ENCODE data around the gene MR1.

Gene MR1

DNA sequence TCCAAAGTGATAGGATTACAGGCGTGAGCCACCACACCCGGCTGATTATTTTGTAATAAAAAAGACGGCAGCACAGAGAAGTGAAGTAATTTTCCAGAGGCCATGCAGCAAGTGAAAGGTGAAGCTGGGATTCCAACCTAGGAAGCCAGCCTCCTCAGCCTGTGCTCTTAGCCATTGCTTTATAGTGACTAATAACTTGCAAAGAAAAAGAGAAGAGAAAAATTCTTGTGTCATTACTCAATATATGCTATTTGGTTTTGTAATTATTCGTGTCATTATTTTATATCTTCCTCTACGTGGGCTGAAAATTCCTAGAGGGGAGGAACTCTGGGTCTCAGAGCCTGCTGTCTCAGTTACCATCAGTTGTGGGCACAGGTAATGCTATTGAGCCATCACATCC lies 53.1 kb downstream of the MR1 start:
- WGBS, 2 donors (ENCODE audit: extremely low coverage in 2 of 2, insufficient read length in 2 of 2, insufficient replicate concordance in 1 of 2): no CpG with 5 or more reads among the region's 5 CpGs
- no peak overlapping the region for H3K27ac ChIP-seq (replicated peaks; ENCODE audit: low read length)

GRCh38 chr1:181087400-181087901 lies 53.7 kb downstream of the MR1 start:
- no peak overlapping the region for H2BK12ac ChIP-seq (ENCODE audit: low read length)
- no peak overlapping the region for H3K14ac ChIP-seq (ENCODE audit: low read length)
- no peak overlapping the region for H2AK5ac ChIP-seq (ENCODE audit: low read depth, low read length)
- DNase-seq (ENCODE audit: low spot score): no peak
- no peak overlapping the region for H2BK120ac ChIP-seq (ENCODE audit: low read depth, low read length)
- no peak overlapping the region for H3K23ac ChIP-seq (ENCODE audit: low read depth, low read length, poor library complexity)
- no peak overlapping the region for H3K18ac ChIP-seq (ENCODE audit: low read length)
- H3K36me3 ChIP-seq (replicated peaks in 1 of 2; ENCODE audit: control insufficient read depth in 2 of 2, insufficient read depth in 2 of 2, low read length in 2 of 2): peaks cover 0 to 10% of the 10 kb centered on the region in 2 donors
- WGBS, 2 donors (ENCODE audit: extremely low coverage in 2 of 2, insufficient read length in 2 of 2, insufficient replicate concordance in 1 of 2): no CpG with 5 or more reads among the region's 8 CpGs
- peaks cover 0 to 15% (median 2%) of the 10 kb centered on the region in 3 experiments for H3K27me3 ChIP-seq (ENCODE audit: control insufficient read depth in 3 of 3, insufficient read depth in 3 of 3, low read depth in 1 of 3, low read length in 3 of 3)
- no peak overlapping the region for H3K4me2 ChIP-seq (ENCODE audit: insufficient read depth, low read length, poor library complexity, severe bottlenecking)
- peaks cover 10% of the 10 kb centered on the region for H3K79me1 ChIP-seq (ENCODE audit: low read depth, low read length)
- H4K8ac ChIP-seq (ENCODE audit: low read depth, low read length): no peak overlapping the region
- no peaks in the 10 kb centered on the region for H3K9me3 ChIP-seq (replicated peaks in 1 of 2; ENCODE audit: control insufficient read depth in 2 of 2, insufficient read depth in 1 of 2, low read depth in 1 of 2, low read length in 2 of 2)
- H2BK15ac ChIP-seq (ENCODE audit: low read length): no peak overlapping the region
- H3K4me1 ChIP-seq (ENCODE audit: control insufficient read depth in 2 of 2, insufficient read depth in 1 of 2, low read depth in 1 of 2, low read length in 2 of 2): peaks cover 0 to 8% of the 10 kb centered on the region in 2 donors
- no peak overlapping the region for H4K91ac ChIP-seq (ENCODE audit: low read depth, low read length, poor library complexity)
- H3K9ac ChIP-seq (ENCODE audit: low read depth, low read length, poor library complexity): no peak overlapping the region
- no peak overlapping the region for H3K4me3 ChIP-seq (ENCODE audit: low read length in 2 of 2)
- no peak overlapping the region for H3K27ac ChIP-seq (replicated peaks; ENCODE audit: low read length)
- no peak overlapping the region for H2BK5ac ChIP-seq (ENCODE audit: low read length)
- H2AFZ ChIP-seq (ENCODE audit: low read length): no peak overlapping the region
- H3K4ac ChIP-seq (ENCODE audit: low read length): no peak overlapping the region

More for the DNA sequence above, 53.1 kb downstream of the MR1 start:
- Histone ChIP-seq H3K4me1 (ENCODE audit: control insufficient read depth in 2 of 2, insufficient read depth in 1 of 2, low read depth in 1 of 2, low read length in 2 of 2) (peaks cover 0 to 8% of the 10 kb centered on the region in 2 donors), H3K79me1 (ENCODE audit: low read depth, low read length) (peaks cover 10% of the 10 kb centered on the region), H4K8ac (ENCODE audit: low read depth, low read length) (no peak overlapping the region), H2AFZ (ENCODE audit: low read length) (no peak overlapping the region), H3K4me2 (ENCODE audit: insufficient read depth, low read length, poor library complexity, severe bottlenecking) (no peak overlapping the region), H2BK5ac (ENCODE audit: low read length) (no peak overlapping the region), H3K4ac (ENCODE audit: low read length) (no peak overlapping the region), H3K14ac (ENCODE audit: low read length) (no peak overlapping the region), H2BK120ac (ENCODE audit: low read depth, low read length) (no peak overlapping the region), H3K23ac (ENCODE audit: low read depth, low read length, poor library complexity) (no peak overlapping the region), H3K9ac (ENCODE audit: low read depth, low read length, poor library complexity) (no peak overlapping the region), H3K36me3 (replicated peaks in 1 of 2; ENCODE audit: control insufficient read depth in 2 of 2, insufficient read depth in 2 of 2, low read length in 2 of 2) (peaks cover 0 to 6% of the 10 kb centered on the region in 2 donors), H2AK5ac (ENCODE audit: low read depth, low read length) (no peak overlapping the region), H2BK12ac (ENCODE audit: low read length) (no peak overlapping the region), H4K91ac (ENCODE audit: low read depth, low read length, poor library complexity) (no peak overlapping the region), H3K27me3 (ENCODE audit: control insufficient read depth in 3 of 3, insufficient read depth in 3 of 3, low read depth in 1 of 3, low read length in 3 of 3) (peaks cover 0 to 15% (median 2%) of the 10 kb centered on the region in 3 experiments), H3K4me3 (ENCODE audit: low read length in 2 of 2) (no peak overlapping the region), H3K9me3 (replicated peaks in 1 of 2; ENCODE audit: control insufficient read depth in 2 of 2, insufficient read depth in 1 of 2, low read depth in 1 of 2, low read length in 2 of 2) (no peaks in the 10 kb centered on the region), H3K18ac (ENCODE audit: low read length) (no peak overlapping the region), H2BK15ac (ENCODE audit: low read length) (no peak overlapping the region)
- no peak for DNase-seq (ENCODE audit: low spot score)

GRCh38 chr1:181088079-181089016 lies 54.6 kb downstream of the MR1 start, which contains the start of gene IER5:
TSS of gene IER5 (plus strand) at chr1:181088700. CDS start at chr1:181088903, 203 bp downstream.
- peak within 1 kb of the TSS; percentile 42 for H2BK5ac ChIP-seq (ENCODE audit: low read length)
- H3K27me3 ChIP-seq (ENCODE audit: control insufficient read depth in 3 of 3, insufficient read depth in 3 of 3, low read depth in 1 of 3, low read length in 3 of 3): peaks cover 0 to 15% (median 2%) of the 10 kb centered on the region in 3 experiments
- peak within 1 kb of the TSS; percentile 20 for H2BK15ac ChIP-seq (ENCODE audit: low read length)
- H3K4me1 ChIP-seq (ENCODE audit: control insufficient read depth in 2 of 2, insufficient read depth in 1 of 2, low read depth in 1 of 2, low read length in 2 of 2): peaks cover 0 to 8% of the 10 kb centered on the region in 2 donors
- no peak within 1 kb of the TSS for H2BK120ac ChIP-seq (ENCODE audit: low read depth, low read length)
- peak within 1 kb of the TSS; percentile 94 for H3K14ac ChIP-seq (ENCODE audit: low read length)
- H3K79me1 ChIP-seq (ENCODE audit: low read depth, low read length): peaks cover 10% of the 10 kb centered on the region
- H3K4me2 ChIP-seq (ENCODE audit: insufficient read depth, low read length, poor library complexity, severe bottlenecking): peak within 1 kb of the TSS; percentile 77
- no CpG with 5 or more reads among the region's 76 CpGs for WGBS, 2 donors (ENCODE audit: extremely low coverage in 2 of 2, insufficient read length in 2 of 2, insufficient replicate concordance in 1 of 2)
- peak within 1 kb of the TSS; percentile 91 for H2AFZ ChIP-seq (ENCODE audit: low read length)
- H2AK5ac ChIP-seq (ENCODE audit: low read depth, low read length): peak within 1 kb of the TSS; percentile 82
- H3K9me3 ChIP-seq (replicated peaks in 1 of 2; ENCODE audit: control insufficient read depth in 2 of 2, insufficient read depth in 1 of 2, low read depth in 1 of 2, low read length in 2 of 2): no peaks in the 10 kb centered on the region
- no peak within 1 kb of the TSS for H3K4ac ChIP-seq (ENCODE audit: low read length)
- no peak within 1 kb of the TSS for H2BK12ac ChIP-seq (ENCODE audit: low read length)
- H4K8ac ChIP-seq (ENCODE audit: low read depth, low read length): no peak within 1 kb of the TSS
- peaks cover 0 to 16% of the 10 kb centered on the region in 2 donors for H3K36me3 ChIP-seq (replicated peaks in 1 of 2; ENCODE audit: control insufficient read depth in 2 of 2, insufficient read depth in 2 of 2, low read length in 2 of 2)
- peak; percentile 96 for DNase-seq (ENCODE audit: low spot score)
- H3K23ac ChIP-seq (ENCODE audit: low read depth, low read length, poor library complexity): peak within 1 kb of the TSS; percentile 97
- H3K18ac ChIP-seq (ENCODE audit: low read length): peak within 1 kb of the TSS; percentile 90
- peak within 1 kb of the TSS; percentile 67 to 87 for H3K4me3 ChIP-seq (ENCODE audit: low read length in 2 of 2)
- H4K91ac ChIP-seq (ENCODE audit: low read depth, low read length, poor library complexity): peak within 1 kb of the TSS; percentile 73
- H3K9ac ChIP-seq (ENCODE audit: low read depth, low read length, poor library complexity): peak within 1 kb of the TSS; percentile 91
- H3K27ac ChIP-seq (replicated peaks; ENCODE audit: low read length): no peak within 1 kb of the TSS
